GM21786 (cell line): ENCODE measurements around the gene PGAP3.

Experiments used
- ATAC-seq: cut with Tn5 transposase; IDR thresholded peaks from one replicate; pipeline ENCODE4 v1.9.1; 2021; ENCODE audit not compliant: unreplicated experiment

The PGAP3 gene

DNA sequence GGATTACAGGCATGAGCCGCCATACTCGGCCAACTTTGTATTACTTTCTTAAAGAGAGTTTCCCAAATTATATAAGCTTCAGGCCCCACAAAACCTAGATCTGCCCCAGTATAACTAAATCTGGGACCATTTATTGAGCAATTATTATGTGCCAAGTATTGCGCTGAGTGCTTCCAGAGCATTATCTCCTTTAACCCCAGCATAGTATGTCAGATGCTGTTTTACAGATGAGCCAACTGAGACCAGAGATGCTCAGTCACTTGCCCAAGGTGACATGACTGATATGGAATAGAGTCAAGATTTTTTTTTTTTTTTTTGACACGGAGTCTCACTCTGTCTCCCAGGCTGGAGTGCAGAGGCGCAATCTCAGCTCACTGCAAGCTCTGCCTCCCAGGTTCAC, 10.1 kb upstream of the PGAP3 start:
- ATAC-seq, result no peak

DNA sequence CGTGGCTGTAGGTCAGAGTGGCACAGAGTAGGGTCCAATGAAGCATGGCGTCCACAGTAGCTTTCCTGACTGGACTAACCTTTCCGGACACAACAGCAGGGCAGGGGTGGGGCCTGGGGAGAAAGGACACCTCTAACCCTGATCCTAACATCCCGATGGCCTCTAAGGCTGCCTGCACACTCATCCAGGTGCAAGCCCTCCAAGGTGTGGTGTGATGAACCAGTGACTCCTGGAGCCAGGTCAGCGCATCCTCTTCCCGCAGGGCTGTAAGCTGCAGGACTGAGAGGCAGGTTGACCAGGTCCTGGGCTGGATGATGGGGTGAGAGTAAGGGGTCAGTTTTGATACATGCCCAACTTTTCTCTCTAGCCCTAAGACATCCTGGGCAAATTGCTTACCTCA, 8.9 kb upstream of the PGAP3 start:
- ATAC-seq, result no peak

DNA sequence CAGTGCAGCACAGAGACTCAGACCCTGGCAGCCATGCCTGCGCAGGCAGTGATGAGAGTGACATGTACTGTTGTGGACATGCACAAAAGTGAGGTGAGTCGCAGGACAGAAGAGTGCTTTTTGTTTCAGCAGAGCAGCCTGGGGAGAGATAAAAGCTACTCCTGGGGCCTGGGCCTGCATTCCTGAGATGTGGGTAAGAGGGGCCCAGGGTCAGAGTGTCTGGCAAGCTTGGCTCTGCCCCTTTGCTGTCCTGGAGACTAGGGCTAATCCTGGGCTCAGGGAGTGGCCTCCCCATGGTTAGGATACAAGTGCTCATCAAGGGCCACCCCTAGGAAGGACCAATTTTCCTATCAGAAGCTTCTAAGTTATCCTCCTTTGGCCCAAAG, 7.2 kb upstream of the PGAP3 start:
- no peak for ATAC-seq

DNA sequence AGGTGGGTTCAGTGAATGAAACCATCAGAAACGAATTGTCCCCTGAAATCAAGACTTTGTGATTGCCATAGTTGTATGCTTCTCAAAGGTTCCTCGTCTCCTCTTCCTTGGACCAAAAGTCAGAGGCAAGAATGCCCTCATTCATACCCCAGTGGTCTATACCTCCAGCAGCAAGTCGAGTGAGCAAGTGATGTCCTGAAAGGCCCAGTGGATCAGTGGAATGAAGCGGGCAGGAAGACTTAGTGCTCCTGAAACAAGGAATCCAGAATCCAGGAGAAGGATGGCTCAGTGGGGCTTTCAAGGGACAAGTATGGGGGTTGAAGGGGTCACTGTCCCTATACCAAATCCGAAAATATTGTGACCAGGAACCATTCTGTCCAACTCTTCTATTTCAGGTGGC, 6.7 kb upstream of the PGAP3 start:
- no peak for ATAC-seq

DNA sequence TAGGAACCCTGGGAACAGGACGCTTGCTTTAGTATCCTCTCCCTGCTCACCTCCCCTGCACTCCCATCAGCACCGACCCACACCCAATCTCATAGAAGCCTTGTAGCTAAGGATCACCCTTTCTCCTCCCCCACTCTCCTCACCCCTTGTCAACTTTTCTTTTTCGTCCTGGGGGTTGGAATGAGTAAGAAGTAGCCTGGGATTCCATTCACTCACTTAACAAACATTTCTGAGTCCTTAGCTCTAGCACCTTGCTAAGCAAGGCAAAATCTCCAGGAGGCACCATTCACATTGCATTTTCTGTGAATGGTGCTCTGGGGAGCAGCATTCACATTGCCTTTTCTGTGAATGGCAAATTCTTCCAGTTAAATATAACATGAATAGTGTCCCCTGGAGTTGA, 1.1 kb upstream of the PGAP3 start:
- no peak for ATAC-seq

DNA sequence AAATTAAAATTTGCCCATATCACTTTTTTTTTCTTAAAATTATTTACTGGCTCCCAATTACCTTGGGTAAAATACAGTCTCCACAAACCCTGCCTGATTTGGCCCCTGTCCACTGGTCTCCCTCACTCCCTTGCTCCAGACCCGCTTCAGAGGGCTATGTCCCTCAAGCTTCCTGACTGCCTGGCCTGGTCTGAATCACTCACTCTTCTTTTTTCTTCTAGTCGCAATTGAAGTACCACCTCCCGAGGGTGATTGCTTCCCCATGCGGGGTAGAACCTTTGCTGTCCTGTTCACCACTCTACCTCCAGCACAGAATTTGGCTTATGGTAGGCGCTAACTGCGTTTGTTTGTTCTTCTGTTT, 598 bp upstream of the PGAP3 start:
- ATAC-seq, result no peak

DNA sequence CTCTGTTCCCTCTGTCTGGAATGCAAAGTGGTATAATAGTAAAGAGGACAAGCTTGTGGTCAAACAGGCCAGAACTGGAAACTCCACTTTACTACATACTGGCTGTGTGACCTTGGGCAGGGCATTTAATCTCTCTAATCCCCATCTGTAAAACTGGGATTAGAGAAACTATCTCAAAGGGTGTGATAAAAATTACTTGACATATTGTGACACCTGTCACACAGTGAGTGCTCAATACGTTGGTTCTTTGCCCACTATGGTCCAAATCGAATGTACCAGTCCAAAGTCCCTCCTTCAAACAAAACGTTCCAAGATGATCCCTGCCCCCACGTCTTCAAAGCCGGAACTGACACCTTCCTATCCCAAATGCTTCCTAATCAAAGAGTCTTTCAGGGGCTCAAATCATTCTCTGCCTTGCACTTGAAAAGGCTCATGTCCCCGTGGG, 734 bp downstream of the PGAP3 start:
- no peak for ATAC-seq

DNA sequence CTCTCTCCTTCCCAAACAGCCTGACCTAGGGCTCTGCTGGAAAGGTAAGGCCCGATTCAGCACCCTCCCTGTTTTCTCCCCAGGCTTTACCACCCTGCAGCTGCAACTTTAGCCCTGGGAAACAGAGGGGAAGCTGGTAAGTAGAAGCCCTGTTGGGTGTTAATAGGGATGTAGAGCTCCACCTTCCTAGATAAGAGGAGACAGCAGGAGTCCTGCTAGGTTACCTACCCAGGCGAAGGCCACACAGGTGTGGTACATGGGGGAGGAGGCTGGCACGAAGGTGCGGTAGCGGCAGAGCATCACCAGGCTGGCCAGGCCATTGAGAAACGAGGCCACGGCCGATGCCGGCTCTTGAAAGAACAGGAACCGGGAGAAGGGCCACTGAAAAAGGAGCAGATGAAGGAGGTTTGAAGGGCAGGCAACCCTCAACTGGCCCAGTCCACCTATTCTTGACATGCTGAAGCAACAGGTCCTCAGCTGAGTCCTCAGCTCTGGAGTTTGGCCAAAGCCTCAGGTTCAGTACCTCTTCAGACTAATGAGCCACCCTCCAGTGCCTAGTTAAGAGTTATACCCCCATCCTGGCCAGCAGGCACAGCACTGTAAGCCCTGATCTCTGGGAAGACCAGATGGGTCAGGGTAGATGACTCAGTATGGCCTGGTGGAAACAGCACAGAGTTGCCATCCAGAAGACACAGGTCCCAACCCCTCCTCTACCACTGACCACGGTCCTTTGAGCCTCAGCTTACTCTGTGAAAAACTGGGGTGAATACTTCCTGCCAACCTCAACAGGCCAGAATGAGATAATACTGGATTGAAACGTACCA, 3.3 kb downstream of the PGAP3 start:
- ATAC-seq, result no peak

DNA sequence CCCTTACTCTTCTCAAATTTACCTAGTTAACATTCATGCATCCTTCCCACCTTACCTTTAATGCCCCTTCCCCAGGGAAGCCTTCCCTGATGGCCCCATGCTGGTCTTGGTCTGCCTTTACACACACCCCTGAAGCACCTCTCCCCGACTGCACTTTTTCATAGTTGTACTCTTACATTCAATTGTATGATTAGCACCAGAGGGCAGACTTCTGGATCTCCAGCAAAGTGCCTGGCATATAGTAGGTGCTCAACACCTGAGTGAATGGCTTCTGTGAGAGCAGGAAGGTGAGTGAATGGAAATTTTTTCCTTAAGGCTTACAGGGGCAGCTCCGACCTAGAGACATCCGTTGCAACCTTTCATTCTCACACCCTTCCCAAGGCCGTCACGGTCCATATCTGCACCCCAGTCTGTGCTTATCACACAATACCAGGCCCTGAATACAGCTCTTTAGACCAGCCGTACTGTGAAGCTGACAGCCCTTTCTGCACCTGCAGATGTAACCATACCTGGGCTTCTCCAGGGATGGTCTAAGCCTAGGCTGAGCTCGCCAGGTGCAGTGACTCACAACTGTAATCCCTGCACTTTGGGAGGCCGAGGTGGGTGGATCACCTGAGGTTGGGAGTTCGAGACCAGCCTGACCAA, 4.4 kb downstream of the PGAP3 start:
- no peak for ATAC-seq

DNA sequence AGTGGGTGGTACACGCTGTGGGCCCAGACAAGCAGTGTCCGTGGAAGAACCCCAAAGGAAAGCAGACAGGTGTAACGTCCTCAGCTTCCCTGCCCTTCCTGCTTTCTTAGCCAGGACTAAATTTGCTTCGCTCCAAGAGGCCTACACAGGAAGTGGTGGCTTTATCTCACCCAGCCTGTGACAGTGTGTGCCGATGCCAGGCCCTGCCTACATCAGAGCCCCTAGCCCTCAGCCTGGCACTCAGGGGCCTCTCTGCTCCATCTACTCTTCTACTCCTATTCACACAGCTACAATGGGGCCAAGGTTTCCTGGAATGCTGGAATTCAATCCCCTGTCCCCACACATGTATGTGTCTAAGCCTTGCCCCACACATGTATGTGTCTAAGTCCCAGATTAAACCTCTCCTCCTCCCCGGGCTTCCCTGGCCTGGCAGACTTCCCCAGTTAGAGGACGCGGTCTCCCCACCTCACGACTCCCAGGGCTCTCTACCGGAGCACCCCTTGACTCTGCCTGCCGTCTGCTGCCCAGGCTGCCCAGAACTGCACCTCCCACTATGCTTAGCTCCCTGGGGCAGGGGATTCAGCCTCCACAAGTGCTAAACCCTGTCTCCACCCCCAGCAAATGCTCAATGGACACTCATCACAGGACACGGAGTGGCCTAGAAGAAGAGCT, 8.2 kb downstream of the PGAP3 start:
- no peak for ATAC-seq

DNA sequence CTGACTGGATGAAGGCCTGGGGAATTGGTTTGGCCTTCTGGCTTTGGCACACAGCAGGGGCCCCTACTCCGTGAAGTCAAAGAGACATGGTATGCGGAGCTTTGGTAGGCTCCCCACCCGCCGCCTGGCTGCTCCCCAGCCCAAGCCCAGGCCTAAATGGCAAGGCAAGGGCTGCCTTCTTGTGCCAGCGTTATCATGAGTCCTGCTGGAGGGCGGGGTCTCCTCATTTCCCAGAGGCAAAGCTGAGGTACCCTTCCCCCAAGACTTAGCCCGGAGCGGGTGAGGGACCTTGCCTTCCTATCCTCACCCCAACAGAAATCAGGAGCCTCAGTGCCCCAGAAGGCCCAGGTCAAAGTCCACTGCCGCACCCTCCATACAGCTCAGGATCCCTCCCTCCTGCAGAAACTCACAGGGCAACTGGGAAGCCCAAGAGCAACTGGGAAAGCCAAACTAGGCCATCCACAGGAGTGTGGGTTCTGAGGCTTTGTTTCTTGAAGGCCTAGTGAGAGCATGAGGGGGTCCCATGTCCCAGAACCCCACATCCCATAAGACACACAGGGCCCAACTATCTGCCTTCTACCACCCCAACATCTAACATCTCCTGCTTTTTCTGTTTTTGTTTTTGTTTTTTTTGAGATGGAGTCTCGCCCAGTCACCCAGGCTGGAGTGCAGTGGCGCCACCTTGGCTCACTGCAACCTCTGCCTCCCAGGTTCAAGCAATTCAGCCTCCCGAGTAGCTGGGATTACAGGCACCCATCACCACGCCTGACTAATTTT, 9.3 kb downstream of the PGAP3 start:
- ATAC-seq, result no peak

DNA sequence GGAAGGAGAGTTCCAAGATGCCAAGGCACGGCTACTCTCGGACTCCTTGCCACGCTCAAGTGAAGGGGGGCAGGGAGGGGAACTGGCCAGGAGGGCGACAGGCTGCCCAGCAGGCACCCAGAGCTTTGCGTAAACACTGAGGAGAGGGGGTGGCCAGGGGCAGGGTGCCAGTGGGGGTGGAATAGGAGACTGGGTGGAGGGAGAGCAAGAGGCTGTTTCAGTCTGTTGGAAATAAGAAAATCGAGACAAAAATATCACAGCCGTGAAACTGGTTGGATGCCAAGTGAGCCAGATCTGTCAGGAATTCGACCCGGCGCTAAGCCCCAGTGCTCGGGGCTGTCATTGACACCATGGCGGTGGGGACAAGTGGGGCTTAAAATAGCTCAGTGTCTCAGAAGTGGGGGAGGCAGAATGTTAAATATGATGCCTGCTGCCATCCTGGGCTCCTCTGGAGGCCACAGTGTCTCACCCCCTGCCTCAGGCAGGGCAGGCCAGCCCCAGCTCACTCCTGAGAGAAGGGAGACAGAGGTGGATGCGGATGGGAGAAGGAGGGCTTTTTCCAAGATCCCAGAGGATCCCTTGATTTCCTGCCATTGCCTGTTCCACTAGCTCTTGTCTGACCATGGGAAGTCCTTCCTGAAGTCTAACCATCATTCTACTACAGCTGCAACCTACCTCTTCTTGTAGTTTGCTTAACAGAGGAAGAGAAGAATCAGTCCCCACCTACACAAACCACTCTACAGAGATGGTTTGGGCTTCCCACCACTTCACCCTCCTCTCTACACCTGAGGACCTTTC, 10.1 kb downstream of the PGAP3 start:
- ATAC-seq, result no peak

DNA sequence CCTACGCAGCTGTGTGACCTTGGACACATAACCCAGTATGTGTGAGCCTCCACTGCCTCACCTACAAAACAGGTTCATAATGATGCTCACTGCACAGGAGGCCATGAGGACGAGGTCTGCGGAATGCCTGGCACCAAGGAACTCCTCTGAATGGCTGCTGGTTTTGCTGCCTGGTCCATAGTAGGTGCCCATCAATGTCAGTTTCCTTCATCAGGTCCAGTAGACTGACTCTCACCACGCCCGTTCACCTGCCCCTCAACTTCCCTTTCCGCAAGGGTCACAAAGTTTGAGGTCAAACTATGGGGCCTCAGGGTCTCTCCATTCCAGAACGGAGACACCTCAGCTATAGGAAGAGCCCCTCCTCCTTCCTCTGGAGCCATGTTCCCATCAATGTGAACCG, 10.8 kb downstream of the PGAP3 start:
- no peak for ATAC-seq

DNA sequence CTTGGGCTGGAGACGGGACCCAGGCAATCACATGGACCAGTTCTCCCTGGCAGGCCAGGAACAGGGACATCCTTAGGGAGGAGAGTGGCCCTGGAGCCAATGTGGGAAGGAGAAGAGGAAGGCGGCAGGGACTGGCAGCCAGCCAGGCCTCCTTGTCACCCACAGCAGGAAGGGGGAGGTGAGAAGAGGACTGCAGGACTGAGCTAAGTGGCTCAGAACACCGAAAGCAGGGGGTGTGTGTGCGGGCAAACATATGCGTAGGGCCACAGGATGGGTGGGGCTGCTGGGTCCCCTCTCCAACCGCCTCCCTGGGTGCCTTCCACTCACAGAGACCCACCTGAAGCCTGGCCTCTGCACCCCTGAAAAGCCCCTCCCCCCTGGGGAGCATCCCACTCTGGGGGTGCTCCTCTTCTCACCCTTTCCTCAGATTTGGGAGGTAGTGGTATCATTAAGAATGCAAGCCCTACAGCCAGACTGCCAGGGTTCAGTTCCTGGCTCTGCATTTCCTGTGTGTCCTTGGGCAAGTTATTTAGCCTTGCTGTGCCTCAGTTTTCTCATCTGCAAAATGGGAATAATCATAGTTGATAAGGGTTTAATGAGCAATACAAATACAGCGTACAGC, 11.5 kb downstream of the PGAP3 start:
- peak; percentile 43 for ATAC-seq

DNA sequence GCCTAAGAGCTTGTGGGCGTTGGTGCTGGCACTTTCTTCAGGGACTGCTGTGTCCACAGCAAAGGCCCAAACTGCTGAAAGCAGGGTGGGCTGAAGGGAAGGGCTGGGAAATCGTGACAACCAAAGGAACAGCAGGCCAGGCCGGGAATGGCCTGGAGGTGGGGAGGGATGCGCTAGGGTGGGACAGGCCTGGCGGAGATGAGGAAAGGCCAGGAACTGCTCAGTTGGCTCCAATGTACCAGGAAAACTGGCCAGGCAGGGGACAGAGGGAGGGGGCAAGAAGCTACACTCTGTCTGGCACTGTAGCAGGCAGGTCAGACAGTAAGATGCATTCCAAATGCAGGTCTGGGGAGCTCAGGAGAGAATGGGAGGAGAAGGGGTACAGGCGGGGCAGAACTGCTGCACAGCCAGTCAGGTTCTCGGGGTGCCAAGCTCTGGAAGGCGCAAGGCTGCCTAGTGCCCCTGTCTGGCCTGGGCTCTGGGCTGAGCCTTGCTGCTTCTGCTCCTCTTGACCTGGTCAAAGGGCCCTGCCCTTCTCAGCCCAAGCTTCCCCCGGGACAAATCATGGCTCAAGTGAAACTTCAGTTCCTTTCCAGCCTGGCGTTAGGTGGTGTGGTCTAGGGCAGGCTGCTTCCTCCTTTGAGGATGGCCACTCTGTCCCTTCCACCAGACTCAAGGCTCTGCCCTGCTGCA, 12.3 kb downstream of the PGAP3 start:
- peak; percentile 11 for ATAC-seq

DNA sequence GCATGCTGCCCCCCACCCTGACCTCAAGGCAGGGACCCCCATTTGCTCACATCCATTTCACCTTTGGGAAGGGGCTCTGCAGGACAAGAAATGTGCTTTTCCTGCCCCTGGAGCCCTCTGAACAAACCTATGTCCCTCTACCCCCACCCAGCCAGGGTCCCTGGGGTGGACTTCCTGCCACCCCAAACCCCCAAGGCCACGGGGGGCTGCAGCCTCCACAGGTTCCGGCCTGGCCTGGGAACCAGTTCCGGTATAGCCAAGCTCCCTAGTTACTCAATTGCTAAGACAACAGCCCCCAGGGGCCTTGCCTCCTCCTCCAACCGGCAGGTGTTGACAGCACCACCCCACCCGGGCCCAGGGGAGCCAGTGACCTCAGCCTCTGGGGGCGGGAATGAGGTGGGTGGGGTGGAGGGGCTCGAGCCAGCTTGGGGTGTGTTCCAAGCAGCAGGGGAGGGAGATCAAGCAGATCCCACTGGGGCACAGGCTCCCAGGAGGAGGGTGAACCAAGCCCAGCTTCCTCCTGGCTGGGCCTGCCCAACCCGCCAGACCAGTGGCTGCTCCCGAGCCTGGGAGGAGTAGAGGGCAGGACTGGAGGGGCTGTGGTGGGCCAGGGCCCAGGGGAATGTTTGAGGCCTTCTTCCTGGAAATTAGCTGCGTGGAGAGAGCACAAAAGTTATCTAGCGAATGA, 13.0 kb downstream of the PGAP3 start:
- ATAC-seq, result no peak

DNA sequence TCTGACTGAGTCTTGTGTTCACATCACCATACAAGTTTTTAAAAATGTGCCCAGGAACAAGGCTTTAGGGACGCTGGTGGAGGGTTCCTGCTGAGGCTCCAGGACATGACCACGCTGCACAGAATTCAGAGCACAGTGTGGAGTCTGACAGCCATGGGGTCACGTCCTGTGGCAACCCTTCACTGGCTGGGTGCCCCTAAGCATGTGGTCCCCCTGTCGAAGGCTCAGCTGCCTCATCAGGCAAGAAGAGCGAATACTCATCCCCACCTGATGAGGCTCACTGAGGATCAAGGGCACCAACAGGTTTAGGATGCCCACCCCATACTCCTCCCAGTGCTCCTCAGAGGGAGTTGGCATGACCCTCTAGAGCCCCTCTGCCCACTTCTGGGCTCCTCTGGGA, 13.7 kb downstream of the PGAP3 start:
- ATAC-seq, result no peak

DNA sequence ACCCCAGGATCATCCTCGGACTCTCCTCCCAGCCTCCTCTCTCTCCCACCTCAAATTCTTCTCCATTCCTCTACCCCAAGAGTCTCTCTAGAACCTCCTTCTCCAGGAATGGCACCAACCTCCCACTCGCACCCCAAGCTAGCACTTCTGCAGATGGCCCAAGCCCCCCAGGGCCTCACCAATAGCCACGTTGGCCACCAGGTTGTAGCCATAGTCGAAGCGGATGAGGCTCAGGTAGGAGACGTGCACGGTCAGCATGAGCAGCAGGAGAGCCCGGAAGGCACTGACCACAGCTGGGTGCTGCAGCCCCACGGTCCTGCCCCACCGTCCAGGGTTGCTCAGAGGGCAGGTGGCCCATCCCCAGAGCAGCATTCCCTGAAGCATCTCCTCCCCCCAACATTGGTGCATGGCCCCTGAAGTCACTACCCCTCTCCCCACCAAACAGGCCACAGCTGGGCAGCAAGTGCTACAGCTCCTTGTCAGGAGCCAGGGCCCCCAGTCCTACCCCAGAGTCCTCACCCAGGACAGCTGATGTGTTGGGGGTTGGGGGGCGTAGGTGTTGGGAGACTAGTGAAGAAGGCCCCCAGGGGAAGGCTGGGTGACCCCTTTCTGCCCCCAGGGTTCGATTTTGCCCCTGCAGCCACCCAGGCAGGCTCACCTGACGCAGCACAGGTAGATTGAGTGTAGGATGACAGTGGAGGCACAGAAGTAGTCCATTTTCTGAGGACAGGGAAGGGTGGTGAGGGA, 14.3 kb downstream of the PGAP3 start:
- no peak for ATAC-seq
